K562 (cell line): ENCODE measurements around the gene PPP2R3B. TPM values are rescaled to one million over a fixed set of nuclear protein-coding genes. Genes with fewer than 3 reads are reported as not detected.

ENCODE experiments used
- CHAMP1 ChIP-seq: fragments of 450-650 bp; IDR thresholded peaks from 2 replicates; pipeline ENCODE4 v1.6.1; 2016; ENCODE audit warnings: mild to moderate bottlenecking
- CTCF ChIP-seq, 3 experiments: IDR thresholded peaks in 2 of 3; conservative IDR thresholded peaks in 1 of 3; 2 replicates each; pipeline ENCODE4 v1.5.1; 2011 to 2012; ENCODE audit warnings: low read length in 3 of 3, mild to moderate bottlenecking in 3 of 3, control low read depth in 2 of 3, improper control_type of control experiment in 1 of 3, inconsistent platforms in 1 of 3, low read depth in 1 of 3, mixed read lengths in 1 of 3, moderate library complexity in 1 of 3; ENCODE audit not compliant: insufficient read depth in 2 of 3
- E2F6 ChIP-seq, 2 experiments: IDR thresholded peaks; 2 replicates each; pipeline ENCODE4 v1.6.1; 2011; ENCODE audit warnings: borderline replicate concordance in 1 of 2, control low read depth in 1 of 2, low read depth in 1 of 2, low read length in 1 of 2, mild to moderate bottlenecking in 1 of 2, mixed read lengths in 1 of 2, moderate library complexity in 1 of 2; ENCODE audit not compliant: insufficient read depth in 1 of 2, insufficient read length in 1 of 2, poor library complexity in 1 of 2, severe bottlenecking in 1 of 2; ENCODE audit errors: extremely low read depth in 1 of 2
- ETV6 ChIP-seq, 3 experiments: fragments of 150-350 bp in 1 of 3; sonication (generic) in 1 of 3; formaldehyde crosslinking in 1 of 3; IDR thresholded peaks; 2 replicates each; pipeline versions ENCODE4 v1.6.1 to v1.8.0; 2014 to 2022; ENCODE audit warnings: borderline replicate concordance in 2 of 3, low read depth in 2 of 3, antibody characterized with exemption in 1 of 3, low read length in 1 of 3, mild to moderate bottlenecking in 1 of 3, missing genetic modification reagents in 1 of 3
- GABPB2 ChIP-seq: fragments of 250-450 bp; sonication (Bioruptor Pico); conservative IDR thresholded peaks from 2 replicates; pipeline ENCODE4 v1.5.1; 2021; ENCODE audit warnings: mild to moderate bottlenecking
- MAFK ChIP-seq: IDR thresholded peaks from 2 replicates; pipeline ENCODE4 v1.6.1; 2011; ENCODE audit warnings: low read length, improper control_type of control experiment
- MXI1 ChIP-seq: IDR thresholded peaks from 2 replicates; pipeline ENCODE4 v1.6.1; 2011; ENCODE audit warnings: low read depth, mild to moderate bottlenecking, improper control_type of control experiment, low read length
- SMARCE1 ChIP-seq: fragments of 450-650 bp; IDR thresholded peaks from 2 replicates; pipeline ENCODE4 v1.7.1; 2016; ENCODE audit warnings: mild to moderate bottlenecking
- ZBTB34 ChIP-seq: fragments of 250-450 bp; sonication (Bioruptor Pico); IDR thresholded peaks from 2 replicates; pipeline ENCODE4 v1.8.0; 2021; ENCODE audit warnings: mild to moderate bottlenecking, moderate library complexity
- ZBTB43 ChIP-seq: sonication (generic); formaldehyde crosslinking; IDR thresholded peaks from 2 replicates; pipeline ENCODE4 v1.8.0; 2023; ENCODE audit warnings: mild to moderate bottlenecking, missing genetic modification reagents
- ZNF140 ChIP-seq: fragments of 250-450 bp; sonication (Bioruptor Pico); IDR thresholded peaks from 2 replicates; pipeline ENCODE4 v1.8.0; 2021; ENCODE audit warnings: moderate library complexity, mild to moderate bottlenecking, inconsistent platforms
- ZNF511 ChIP-seq: sonication (generic); formaldehyde crosslinking; IDR thresholded peaks from 2 replicates; pipeline ENCODE4 v1.8.0; 2022; ENCODE audit warnings: mild to moderate bottlenecking, missing genetic modification reagents
- ZNF586 ChIP-seq: fragments of 450-650 bp; formaldehyde crosslinking; conservative IDR thresholded peaks from 2 replicates; pipeline ENCODE4 v1.4.0; 2020; ENCODE audit warnings: mild to moderate bottlenecking, moderate library complexity
- ZNF639 ChIP-seq, 2 experiments: fragments of 200-800 bp in 1 of 2; sonication (Bioruptor generic) in 1 of 2; sonication (generic) in 1 of 2; formaldehyde crosslinking in 1 of 2; IDR thresholded peaks in 1 of 2; conservative IDR thresholded peaks in 1 of 2; 2 replicates each; pipeline versions ENCODE4 v1.5.0 to v1.6.1; 2016 to 2020; ENCODE audit warnings: missing compliant biosample characterization in 1 of 2, missing genetic modification characterization in 1 of 2, missing genetic modification reagents in 1 of 2
- polyA plus RNA-seq, 8 experiments: library from polyadenylated mRNA; depleted of rRNA in 4 of 8; stranded (reverse) in 5 of 8; unstranded in 3 of 8; fragments of >200 nt; fragmentation: Nextera tagmentation in 2 of 8; fragmentation: Illumina TruSeq in 1 of 8; extraction: Ambion mirVana in 2 of 8; extraction: Trizol in 1 of 8; gene quantifications; 2 replicates each; pipeline versions ENCODE4 v1.2.1 to v1.2.3, GENCODE V29; 2011 to 2014; ENCODE audit warnings: inconsistent platforms in 1 of 8, missing spikeins in 1 of 8
- total RNA-seq, 7 experiments: library from RNA; depleted of rRNA in 6 of 7; stranded (reverse); fragments of >200 nt in 6 of 7; fragmentation: Illumina TruSeq in 2 of 7; extraction: Trizol in 2 of 7; gene quantifications; 2 replicates each; pipeline versions ENCODE4 v1.2.1 to v1.2.3, GENCODE V29; 2011 to 2021; ENCODE audit warnings: low replicate concordance in 1 of 7

Gene PPP2R3B
- total and polyA plus RNA-seq, 9 of the 15 experiments (the other 6 are each of a cell fraction or from before 2014, with no cell fraction given), result 0.04 to 18.2 (median 8.2) TPM; not detected in 1

GRCh38 chrX:386768-387575, at the start of gene PPP2R3B (continued):
- TF ChIP-seq ETV6 (IDR thresholded peaks at IDR 0.05; ENCODE audit: borderline replicate concordance in 1 of 2, low read depth in 2 of 2, low read length in 1 of 2) (no peak), ETV6 (CRISPR knock-in tag; IDR thresholded peaks at IDR 0.05; ENCODE audit: borderline replicate concordance) (no peak), ZNF639 (CRISPR knock-in tag; conservative IDR thresholded peaks at IDR 0.05 in 1 of 2, IDR thresholded peaks at IDR 0.05 in 1 of 2) (no peak), CTCF (IDR thresholded peaks at IDR 0.05 in 2 of 3, conservative IDR thresholded peaks at IDR 0.05 in 1 of 3; ENCODE audit: insufficient read depth in 2 of 3, low read depth in 1 of 3, low read length in 3 of 3) (no peak), ZNF140 (no peak), MAFK (no peak), MXI1 (peak; percentile 78), CHAMP1 (no peak), ZNF586 (CRISPR knock-in tag) (no peak), E2F6 (IDR thresholded peaks at IDR 0.05; ENCODE audit: borderline replicate concordance in 1 of 2, extremely low read depth in 1 of 2, insufficient read depth in 1 of 2, insufficient read length in 1 of 2, low read depth in 1 of 2, low read length in 1 of 2, poor library complexity in 1 of 2, severe bottlenecking in 1 of 2) (peak; percentile 14 to 44), ZBTB34 (CRISPR knock-in tag) (no peak), SMARCE1 (no peak), ZBTB43 (no peak), GABPB2 (CRISPR knock-in tag) (no peak), ZNF511 (CRISPR knock-in tag) (no peak)
